ENCODE measurements around the gene DHCR24.
A peak's percentile ranks its signal among the peaks of the same experiment; 100 is the strongest.

DHCR24 gene

DNA sequence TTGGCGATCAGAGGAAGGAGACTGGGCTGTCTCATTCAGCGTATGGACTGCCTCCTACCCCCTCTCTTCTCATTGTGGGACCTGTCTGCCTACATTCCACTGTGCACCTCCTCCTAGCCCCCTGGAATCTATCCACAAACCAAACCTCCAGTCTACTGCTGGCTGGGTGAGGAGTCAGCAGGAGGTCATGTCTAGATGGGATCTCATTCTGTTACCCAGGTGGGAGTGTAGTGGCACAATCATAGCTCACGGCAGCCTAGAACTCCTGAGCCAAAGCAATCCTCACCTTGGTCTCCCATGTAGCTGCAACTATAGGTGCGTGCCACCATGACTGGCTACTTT lies 67.8 kb downstream of the DHCR24 start:
- Histone ChIP-seq H3K79me1 (ENCODE audit: low read length) (no peaks in the 10 kb centered on the region), H4K91ac (ENCODE audit: low read depth, low read length) (no peak overlapping the region), H2AFZ (ENCODE audit: insufficient read depth, low read length, poor library complexity) (no peak overlapping the region), H3K23ac (ENCODE audit: low read length) (no peak overlapping the region), H3K9me3 (ENCODE audit: insufficient read depth, low read depth, low read length) (peaks cover 2% of the 10 kb centered on the region), H4K12ac (ENCODE audit: low read depth, low read length) (no peak overlapping the region), H3K4me3 (ENCODE audit: low read depth, low read length) (no peak overlapping the region), H3K4ac (ENCODE audit: low read depth, low read length) (no peak overlapping the region), H2BK120ac (ENCODE audit: insufficient read depth, low read length, poor library complexity) (peak overlapping the region; percentile 30), H3K27me3 (ENCODE audit: insufficient read depth, low read length) (no peaks in the 10 kb centered on the region), H3K14ac (ENCODE audit: low read length) (no peak overlapping the region), H3K4me1 (ENCODE audit: control insufficient read depth in 1 of 2, insufficient read depth in 2 of 2, low read length in 2 of 2) (peaks cover 7 to 11% of the 10 kb centered on the region in 2 experiments), H3K9ac (ENCODE audit: low read length) (no peak overlapping the region), H4K8ac (ENCODE audit: low read depth, low read length) (no peak overlapping the region), H3K36me3 (ENCODE audit: control insufficient read depth in 1 of 2, insufficient read depth in 2 of 2, low read length in 2 of 2) (no peaks in the 10 kb centered on the region), H3K18ac (ENCODE audit: low read length) (no peak overlapping the region), H2BK5ac (ENCODE audit: low read depth, low read length, poor library complexity) (peak overlapping the region; percentile 21), H3K79me2 (ENCODE audit: control insufficient read depth, insufficient read depth, low read length, poor library complexity) (no peaks in the 10 kb centered on the region), H2AK5ac (ENCODE audit: low read length) (no peak overlapping the region), H3K27ac (ENCODE audit: low read depth, low read length) (no peak overlapping the region), H3K4me2 (ENCODE audit: low read length) (peak overlapping the region; percentile 52), H2BK12ac (ENCODE audit: low read length) (no peak overlapping the region)
- no CpG with 5 or more reads among the region's 4 CpGs for WGBS (ENCODE audit: extremely low coverage, insufficient coverage, insufficient read length)
- DNase-seq, result no peak

DNA sequence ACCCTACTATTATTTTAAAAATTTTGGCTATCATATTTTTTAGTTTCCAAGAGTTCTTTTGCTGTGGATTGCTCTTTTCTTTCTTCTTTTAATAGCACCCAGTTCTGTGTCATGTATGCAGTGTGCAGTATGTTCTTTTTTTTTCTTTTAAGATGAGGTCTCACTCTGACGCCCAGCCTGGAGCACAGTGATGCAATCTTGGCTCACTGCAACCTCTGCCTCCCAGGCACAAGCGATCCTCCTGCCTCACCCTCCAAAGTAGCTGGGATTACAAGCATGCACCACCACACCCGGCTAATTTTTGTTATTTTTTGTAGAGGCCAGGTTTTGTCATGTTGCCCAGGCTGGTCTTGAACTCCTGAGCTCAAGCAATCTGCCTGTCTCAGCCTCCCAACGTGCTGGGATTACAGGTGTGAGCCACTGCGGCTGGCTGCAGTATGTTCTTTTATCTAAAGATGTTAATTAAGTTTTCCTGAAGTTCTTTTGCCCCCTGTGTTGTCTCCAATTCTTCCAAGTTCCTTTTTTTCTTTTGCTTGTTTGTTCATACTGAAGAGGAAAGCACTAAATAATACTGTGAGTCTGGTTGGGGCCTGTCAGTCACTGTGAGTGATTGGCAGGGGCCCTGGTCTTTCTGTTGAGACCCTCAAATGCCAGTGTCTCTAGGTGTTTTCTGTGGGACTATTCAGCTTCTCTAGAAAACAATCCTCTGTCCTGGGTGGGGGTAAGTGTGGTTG lies 68.4 kb downstream of the DHCR24 start:
- peak overlapping the region; percentile 15 for H3K27ac ChIP-seq (ENCODE audit: low read depth, low read length)
- H3K4ac ChIP-seq (ENCODE audit: low read depth, low read length), result no peak overlapping the region
- no peak overlapping the region for H4K12ac ChIP-seq (ENCODE audit: low read depth, low read length)
- H3K4me1 ChIP-seq (ENCODE audit: control insufficient read depth in 1 of 2, insufficient read depth in 2 of 2, low read length in 2 of 2), result peaks cover 7 to 11% of the 10 kb centered on the region in 2 experiments
- H2BK12ac ChIP-seq (ENCODE audit: low read length), result no peak overlapping the region
- H3K4me3 ChIP-seq (ENCODE audit: low read depth, low read length), result no peak overlapping the region
- H3K14ac ChIP-seq (ENCODE audit: low read length), result no peak overlapping the region
- peak overlapping the region; percentile 9 for H2BK5ac ChIP-seq (ENCODE audit: low read depth, low read length, poor library complexity)
- H4K91ac ChIP-seq (ENCODE audit: low read depth, low read length), result no peak overlapping the region
- peak overlapping the region; percentile 52 for H3K4me2 ChIP-seq (ENCODE audit: low read length)
- no peak overlapping the region for H2BK120ac ChIP-seq (ENCODE audit: insufficient read depth, low read length, poor library complexity)
- no peak overlapping the region for H3K23ac ChIP-seq (ENCODE audit: low read length)
- H3K9me3 ChIP-seq (ENCODE audit: insufficient read depth, low read depth, low read length), result no peaks in the 10 kb centered on the region
- no peaks in the 10 kb centered on the region for H3K79me2 ChIP-seq (ENCODE audit: control insufficient read depth, insufficient read depth, low read length, poor library complexity)
- H3K79me1 ChIP-seq (ENCODE audit: low read length), result no peaks in the 10 kb centered on the region
- WGBS (ENCODE audit: extremely low coverage, insufficient coverage, insufficient read length), result no CpG with 5 or more reads among the region's 5 CpGs
- DNase-seq, result peak in 1 of 2 donors; percentile 23
- no peak overlapping the region for H2AFZ ChIP-seq (ENCODE audit: insufficient read depth, low read length, poor library complexity)
- H3K27me3 ChIP-seq (ENCODE audit: insufficient read depth, low read length), result no peaks in the 10 kb centered on the region
- no peak overlapping the region for H3K18ac ChIP-seq (ENCODE audit: low read length)
- no peak overlapping the region for H3K9ac ChIP-seq (ENCODE audit: low read length)
- no peak overlapping the region for H2AK5ac ChIP-seq (ENCODE audit: low read length)
- no peaks in the 10 kb centered on the region for H3K36me3 ChIP-seq (ENCODE audit: control insufficient read depth in 1 of 2, insufficient read depth in 2 of 2, low read length in 2 of 2)
- H4K8ac ChIP-seq (ENCODE audit: low read depth, low read length), result no peak overlapping the region

DNA sequence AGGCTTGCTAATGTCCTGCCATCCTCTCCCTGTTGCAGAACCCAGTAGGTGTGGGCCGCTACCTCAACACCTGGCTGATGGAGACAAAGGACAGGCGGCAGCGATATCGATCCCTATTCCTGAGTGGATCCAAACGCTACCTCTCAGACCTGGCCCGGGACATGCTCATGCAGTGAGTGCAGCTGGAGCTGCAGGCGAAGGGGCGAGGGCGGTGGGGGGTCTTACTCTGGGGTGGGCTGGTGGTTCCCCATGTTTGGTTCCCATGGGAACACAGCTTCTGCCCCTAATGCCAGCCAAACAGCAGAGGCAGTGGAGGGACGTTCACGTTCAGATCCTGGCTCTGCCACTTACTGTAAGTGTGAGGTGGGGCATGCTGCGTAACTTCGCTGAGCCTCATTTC lies 70.0 kb downstream of the DHCR24 start:
- H2AFZ ChIP-seq (ENCODE audit: insufficient read depth, low read length, poor library complexity), result no peak overlapping the region
- H3K4ac ChIP-seq (ENCODE audit: low read depth, low read length), result no peak overlapping the region
- H3K9me3 ChIP-seq (ENCODE audit: insufficient read depth, low read depth, low read length), result no peaks in the 10 kb centered on the region
- no peaks in the 10 kb centered on the region for H3K27me3 ChIP-seq (ENCODE audit: insufficient read depth, low read length)
- H3K36me3 ChIP-seq (ENCODE audit: control insufficient read depth in 1 of 2, insufficient read depth in 2 of 2, low read length in 2 of 2), result no peaks in the 10 kb centered on the region
- peaks cover 7 to 11% of the 10 kb centered on the region in 2 experiments for H3K4me1 ChIP-seq (ENCODE audit: control insufficient read depth in 1 of 2, insufficient read depth in 2 of 2, low read length in 2 of 2)
- no peak overlapping the region for H3K4me3 ChIP-seq (ENCODE audit: low read depth, low read length)
- no peak overlapping the region for H4K91ac ChIP-seq (ENCODE audit: low read depth, low read length)
- no peak overlapping the region for H2BK12ac ChIP-seq (ENCODE audit: low read length)
- DNase-seq, result no peak
- H3K18ac ChIP-seq (ENCODE audit: low read length), result no peak overlapping the region
- no CpG with 5 or more reads among the region's 13 CpGs for WGBS (ENCODE audit: extremely low coverage, insufficient coverage, insufficient read length)
- no peaks in the 10 kb centered on the region for H3K79me2 ChIP-seq (ENCODE audit: control insufficient read depth, insufficient read depth, low read length, poor library complexity)
- no peak overlapping the region for H2AK5ac ChIP-seq (ENCODE audit: low read length)
- no peak overlapping the region for H3K9ac ChIP-seq (ENCODE audit: low read length)
- no peaks in the 10 kb centered on the region for H3K79me1 ChIP-seq (ENCODE audit: low read length)
- no peak overlapping the region for H3K4me2 ChIP-seq (ENCODE audit: low read length)
- H2BK120ac ChIP-seq (ENCODE audit: insufficient read depth, low read length, poor library complexity), result no peak overlapping the region
- H2BK5ac ChIP-seq (ENCODE audit: low read depth, low read length, poor library complexity), result no peak overlapping the region
- no peak overlapping the region for H3K27ac ChIP-seq (ENCODE audit: low read depth, low read length)
- no peak overlapping the region for H4K8ac ChIP-seq (ENCODE audit: low read depth, low read length)
- no peak overlapping the region for H4K12ac ChIP-seq (ENCODE audit: low read depth, low read length)
- H3K14ac ChIP-seq (ENCODE audit: low read length), result no peak overlapping the region
- no peak overlapping the region for H3K23ac ChIP-seq (ENCODE audit: low read length)

DNA sequence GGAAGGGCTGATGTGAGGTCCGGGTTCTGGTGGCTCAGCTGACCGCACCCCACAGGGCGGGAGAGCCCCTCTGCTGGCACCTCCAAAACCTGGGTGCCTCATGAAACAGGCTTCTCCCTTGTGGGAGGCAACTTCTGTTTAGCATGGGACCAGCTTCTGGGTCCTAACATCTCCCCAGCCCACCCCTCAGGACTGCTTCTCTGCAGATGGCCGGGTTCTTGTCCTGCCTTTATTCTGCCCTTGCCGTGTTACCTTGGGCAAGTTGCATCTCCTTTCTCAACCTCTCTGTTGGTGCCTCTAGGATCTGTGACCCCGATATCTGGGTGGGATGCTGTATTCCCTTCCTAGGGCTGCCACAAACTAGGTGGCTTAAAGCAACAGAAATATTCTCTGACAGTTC lies 70.9 kb downstream of the DHCR24 start:
- no CpG with 5 or more reads among the region's 6 CpGs for WGBS (ENCODE audit: extremely low coverage, insufficient coverage, insufficient read length)
- Histone ChIP-seq H3K4me3 (ENCODE audit: low read depth, low read length) (no peak overlapping the region), H4K91ac (ENCODE audit: low read depth, low read length) (no peak overlapping the region), H3K36me3 (ENCODE audit: control insufficient read depth in 1 of 2, insufficient read depth in 2 of 2, low read length in 2 of 2) (no peaks in the 10 kb centered on the region), H2BK120ac (ENCODE audit: insufficient read depth, low read length, poor library complexity) (no peak overlapping the region), H4K12ac (ENCODE audit: low read depth, low read length) (no peak overlapping the region), H3K9me3 (ENCODE audit: insufficient read depth, low read depth, low read length) (no peaks in the 10 kb centered on the region), H3K27ac (ENCODE audit: low read depth, low read length) (no peak overlapping the region), H2BK5ac (ENCODE audit: low read depth, low read length, poor library complexity) (no peak overlapping the region), H3K27me3 (ENCODE audit: insufficient read depth, low read length) (no peaks in the 10 kb centered on the region), H3K9ac (ENCODE audit: low read length) (no peak overlapping the region), H2AFZ (ENCODE audit: insufficient read depth, low read length, poor library complexity) (no peak overlapping the region), H3K79me1 (ENCODE audit: low read length) (no peaks in the 10 kb centered on the region), H2BK12ac (ENCODE audit: low read length) (no peak overlapping the region), H3K14ac (ENCODE audit: low read length) (no peak overlapping the region), H3K4ac (ENCODE audit: low read depth, low read length) (no peak overlapping the region), H4K8ac (ENCODE audit: low read depth, low read length) (no peak overlapping the region), H3K79me2 (ENCODE audit: control insufficient read depth, insufficient read depth, low read length, poor library complexity) (no peaks in the 10 kb centered on the region), H3K4me2 (ENCODE audit: low read length) (no peak overlapping the region), H3K18ac (ENCODE audit: low read length) (no peak overlapping the region), H2AK5ac (ENCODE audit: low read length) (no peak overlapping the region), H3K23ac (ENCODE audit: low read length) (no peak overlapping the region), H3K4me1 (ENCODE audit: control insufficient read depth in 1 of 2, insufficient read depth in 2 of 2, low read length in 2 of 2) (peaks cover 7 to 11% of the 10 kb centered on the region in 2 experiments)
- no peak for DNase-seq

All from trophoblast cell (in vitro differentiated cells and primary cell).